H9 (cell line): Measurements from ENCODE around the gene LASP1NB.

Source experiments
- DNase-seq: peaks from one replicate; pipeline ENCODE4 v3.0.0-alpha.2; 2017
- H2AFZ ChIP-seq: one replicate; pipeline ENCODE4 v1.6.1; 2013; ENCODE audit warnings: mild to moderate bottlenecking, low read length, control low read depth, moderate library complexity
- H2AK5ac ChIP-seq: 2 replicates; pipeline ENCODE4 v1.6.1; 2013; ENCODE audit warnings: low read length, control low read depth, mixed read lengths; ENCODE audit not compliant: insufficient read length
- H2BK120ac ChIP-seq: one replicate; pipeline ENCODE4 v1.6.1; 2013; ENCODE audit warnings: low read depth, mild to moderate bottlenecking, low read length, control low read depth, inconsistent platforms; ENCODE audit not compliant: poor library complexity, severe bottlenecking
- H2BK12ac ChIP-seq: 2 replicates; pipeline ENCODE4 v1.6.1; 2013; ENCODE audit warnings: low read length, control low read depth, mixed read lengths, low read depth; ENCODE audit not compliant: insufficient read length
- H2BK15ac ChIP-seq: 2 replicates; pipeline ENCODE4 v1.6.1; 2013; ENCODE audit warnings: low read depth, low read length, control low read depth
- H2BK20ac ChIP-seq: one replicate; pipeline ENCODE4 v1.6.1; 2013; ENCODE audit warnings: low read depth, mild to moderate bottlenecking, low read length, control low read depth, inconsistent platforms; ENCODE audit not compliant: poor library complexity, severe bottlenecking
- H2BK5ac ChIP-seq: 2 replicates; pipeline ENCODE4 v1.6.1; 2013; ENCODE audit warnings: low read length, control low read depth, mixed read lengths; ENCODE audit not compliant: insufficient read length
- H3K14ac ChIP-seq: 2 replicates; pipeline ENCODE4 v1.6.1; 2013; ENCODE audit warnings: low read length, control low read depth; ENCODE audit not compliant: insufficient read depth
- H3K18ac ChIP-seq: 2 replicates; pipeline ENCODE4 v1.6.1; 2013; ENCODE audit warnings: low read depth, mild to moderate bottlenecking, mixed read lengths, low read length, control low read depth; ENCODE audit not compliant: insufficient read length
- H3K23ac ChIP-seq: 2 replicates; pipeline ENCODE4 v1.6.1; 2013; ENCODE audit warnings: low read length, control low read depth, mixed read lengths, low read depth; ENCODE audit not compliant: insufficient read length
- H3K23me2 ChIP-seq: 2 replicates; pipeline ENCODE4 v1.6.1; 2013; ENCODE audit warnings: low read depth, mild to moderate bottlenecking, mixed read lengths, low read length, control low read depth; ENCODE audit not compliant: insufficient read length, poor library complexity, severe bottlenecking
- H3K27ac ChIP-seq: 2 replicates; pipeline ENCODE4 v1.5.1; 2013; ENCODE audit warnings: low read length, control low read depth, mixed read lengths, low read depth; ENCODE audit not compliant: insufficient read length
- H3K27me3 ChIP-seq: 2 replicates; pipeline ENCODE4 v1.6.1; 2013; ENCODE audit warnings: low read length, control low read depth, inconsistent platforms; ENCODE audit not compliant: insufficient read depth
- H3K4ac ChIP-seq: 2 replicates; pipeline ENCODE4 v1.6.1; 2013; ENCODE audit warnings: low read depth, mild to moderate bottlenecking, control low read depth, inconsistent platforms, low read length, moderate library complexity
- H3K4me1 ChIP-seq: 2 replicates; pipeline ENCODE4 v1.6.1; 2013; ENCODE audit warnings: low read length, control low read depth, inconsistent platforms; ENCODE audit not compliant: insufficient read depth
- H3K4me2 ChIP-seq: 2 replicates; pipeline ENCODE4 v1.6.1; 2013; ENCODE audit warnings: low read length, control low read depth, mixed read lengths; ENCODE audit not compliant: insufficient read length, insufficient read depth
- H3K56ac ChIP-seq: 2 replicates; pipeline ENCODE4 v1.6.1; 2013; ENCODE audit warnings: low read depth, mild to moderate bottlenecking, mixed read lengths, low read length, control low read depth; ENCODE audit not compliant: insufficient read length
- H3K79me1 ChIP-seq: 2 replicates; pipeline ENCODE4 v1.6.1; 2013; ENCODE audit warnings: low read depth, mild to moderate bottlenecking, moderate library complexity, low read length, control low read depth, inconsistent platforms; ENCODE audit not compliant: insufficient read depth, poor library complexity, severe bottlenecking
- H3K79me2 ChIP-seq: 2 replicates; pipeline ENCODE4 v1.6.1; 2013; ENCODE audit warnings: low read length, control low read depth, inconsistent platforms; ENCODE audit not compliant: insufficient read depth
- H3K9ac ChIP-seq: 2 replicates; pipeline ENCODE4 v1.6.1; 2013; ENCODE audit warnings: low read length, control low read depth, mixed read lengths; ENCODE audit not compliant: insufficient read length; ENCODE audit errors: extremely low read depth
- H3K9me3 ChIP-seq: one replicate; pipeline ENCODE4 v1.6.1; 2013; ENCODE audit warnings: low read depth, low read length, inconsistent platforms; ENCODE audit not compliant: control insufficient read depth
- H3T11ph ChIP-seq: one replicate; pipeline ENCODE4 v1.6.1; 2013; ENCODE audit warnings: mild to moderate bottlenecking, low read length, control low read depth, inconsistent platforms
- H4K20me1 ChIP-seq: one replicate; pipeline ENCODE4 v1.6.1; 2013; ENCODE audit not compliant: control insufficient read depth, insufficient read length, insufficient read depth
- H4K5ac ChIP-seq: 2 replicates; pipeline ENCODE4 v1.6.1; 2013; ENCODE audit warnings: low read depth, mild to moderate bottlenecking, mixed read lengths, low read length, control low read depth; ENCODE audit not compliant: insufficient read length
- H4K8ac ChIP-seq: replicated peaks from 2 replicates; pipeline ENCODE4 v1.6.1; 2013; ENCODE audit warnings: low read length, control low read depth, mixed read lengths, low read depth; ENCODE audit not compliant: insufficient read length
- H4K91ac ChIP-seq: 2 replicates; pipeline ENCODE4 v1.6.1; 2013; ENCODE audit warnings: low read depth, mild to moderate bottlenecking, moderate library complexity, mixed read lengths, low read length, control low read depth; ENCODE audit not compliant: insufficient read length
- H3K27ac Mint-ChIP-seq, 3 experiments: 2 replicates in 2 of 3; 3 replicates in 1 of 3; pipeline ENCODE4 v1.8.0; 2020 to 2021; ENCODE audit warnings: mixed read lengths in 3 of 3, mild to moderate bottlenecking in 1 of 3, moderate library complexity in 1 of 3
- H3K27me3 Mint-ChIP-seq: 2 replicates; pipeline ENCODE4 v1.8.0; 2021; ENCODE audit warnings: low read depth, mild to moderate bottlenecking, moderate library complexity, mixed read lengths
- H3K36me3 Mint-ChIP-seq, 3 experiments: 2 replicates in 2 of 3; 3 replicates in 1 of 3; pipeline ENCODE4 v1.8.0; 2020 to 2021; ENCODE audit warnings: low read depth in 3 of 3, mixed read lengths in 3 of 3; ENCODE audit not compliant: insufficient read depth in 1 of 3
- H3K4me1 Mint-ChIP-seq, 2 experiments: 2 replicates each; pipeline ENCODE4 v1.8.0; 2020; ENCODE audit warnings: mixed read lengths in 2 of 2
- H3K4me3 Mint-ChIP-seq, 2 experiments: 2 replicates in 1 of 2; 3 replicates in 1 of 2; pipeline ENCODE4 v1.8.0; 2020 to 2021; ENCODE audit warnings: mild to moderate bottlenecking in 2 of 2, mixed read lengths in 2 of 2, moderate library complexity in 1 of 2
- H3K9me3 Mint-ChIP-seq, 2 experiments: 2 replicates in 1 of 2; 3 replicates in 1 of 2; pipeline ENCODE4 v1.8.0; 2020; ENCODE audit warnings: mild to moderate bottlenecking in 2 of 2, mixed read lengths in 2 of 2, moderate library complexity in 1 of 2
- WGBS: extraction: QIAGEN DNeasy Blood & Tissue Kit; methylation state at CpG from one replicate; pipeline ENCODE4 v1.1.7; 2013; ENCODE audit warnings: missing lambda C conversion rate, low lambda C conversion rate, mixed read lengths; ENCODE audit not compliant: insufficient read length; ENCODE audit errors: extremely low coverage; 5-methylcytosine and 5-hydroxymethylcytosine counted together
- TF ChIP-seq, protein P1 (sequence below): fragments of 200-600 bp; sonication (generic); conservative IDR thresholded peaks from 3 replicates; pipeline ENCODE4 v1.8.0; 2021; ENCODE audit warnings: antibody characterized with exemption, mild to moderate bottlenecking

Gene LASP1NB

DNA sequence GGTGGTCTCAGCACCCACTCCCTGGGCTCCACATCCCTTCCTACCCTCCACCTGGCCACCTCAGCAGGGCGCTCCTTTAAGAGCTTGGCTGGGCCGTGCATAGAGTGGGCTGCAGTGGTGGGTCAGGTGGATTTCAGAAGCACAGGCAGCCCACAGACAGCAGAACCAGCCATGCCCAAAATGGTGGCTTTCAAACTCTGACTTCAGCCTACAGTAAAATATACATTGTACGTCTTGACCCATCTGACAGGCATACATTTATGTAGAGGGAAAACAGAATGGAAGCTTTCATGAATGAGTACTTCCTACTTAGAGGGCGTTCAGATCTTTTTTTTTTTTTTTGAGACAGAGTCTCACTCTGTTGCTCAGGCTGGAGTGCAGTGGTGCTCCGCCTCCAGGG lies 26.0 kb upstream of the LASP1NB start:
- Histone ChIP-seq H3K23ac (no peak overlapping the region), H3K14ac (no peak overlapping the region), H3K4me2 (no peak overlapping the region), H4K20me1 (no peaks in the 10 kb centered on the region), H3K27me3 (no peaks in the 10 kb centered on the region), H3K18ac (no peak overlapping the region), H4K91ac (no peak overlapping the region), H3K56ac (no peak overlapping the region), H2BK20ac (no peak overlapping the region), H3T11ph (no peak overlapping the region), H2BK15ac (no peak overlapping the region), H3K23me2 (no peaks in the 10 kb centered on the region), H4K5ac (no peak overlapping the region), H3K9me3 (no peaks in the 10 kb centered on the region), H2BK120ac (no peak overlapping the region), H2AK5ac (no peak overlapping the region), H3K4me1 (no peaks in the 10 kb centered on the region), H3K79me1 (no peaks in the 10 kb centered on the region), H2BK12ac (no peak overlapping the region), H2AFZ (no peak overlapping the region), H4K8ac (no peak overlapping the region), H3K79me2 (no peaks in the 10 kb centered on the region), H3K9ac (no peak overlapping the region), H3K4ac (no peak overlapping the region), H2BK5ac (no peak overlapping the region), H3K27ac (no peak overlapping the region)
- Mint-ChIP-seq H3K27ac (peak overlapping the region in 2 of 3 experiments; percentile 49 to 61; a peak in 2 of 7 replicates), H3K4me3 (no peak overlapping the region), H3K4me1 (peaks cover 15 to 27% of the 10 kb centered on the region in 2 experiments), H3K9me3 (no peaks in the 10 kb centered on the region), H3K36me3 (peaks cover 8 to 45% (median 39%) of the 10 kb centered on the region in 3 experiments; a peak in 6 of 7 replicates), H3K27me3 (no peaks in the 10 kb centered on the region)
- TF ChIP-seq, protein P1, sequence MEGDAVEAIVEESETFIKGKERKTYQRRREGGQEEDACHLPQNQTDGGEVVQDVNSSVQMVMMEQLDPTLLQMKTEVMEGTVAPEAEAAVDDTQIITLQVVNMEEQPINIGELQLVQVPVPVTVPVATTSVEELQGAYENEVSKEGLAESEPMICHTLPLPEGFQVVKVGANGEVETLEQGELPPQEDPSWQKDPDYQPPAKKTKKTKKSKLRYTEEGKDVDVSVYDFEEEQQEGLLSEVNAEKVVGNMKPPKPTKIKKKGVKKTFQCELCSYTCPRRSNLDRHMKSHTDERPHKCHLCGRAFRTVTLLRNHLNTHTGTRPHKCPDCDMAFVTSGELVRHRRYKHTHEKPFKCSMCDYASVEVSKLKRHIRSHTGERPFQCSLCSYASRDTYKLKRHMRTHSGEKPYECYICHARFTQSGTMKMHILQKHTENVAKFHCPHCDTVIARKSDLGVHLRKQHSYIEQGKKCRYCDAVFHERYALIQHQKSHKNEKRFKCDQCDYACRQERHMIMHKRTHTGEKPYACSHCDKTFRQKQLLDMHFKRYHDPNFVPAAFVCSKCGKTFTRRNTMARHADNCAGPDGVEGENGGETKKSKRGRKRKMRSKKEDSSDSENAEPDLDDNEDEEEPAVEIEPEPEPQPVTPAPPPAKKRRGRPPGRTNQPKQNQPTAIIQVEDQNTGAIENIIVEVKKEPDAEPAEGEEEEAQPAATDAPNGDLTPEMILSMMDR: no peak
- DNase-seq: no peak
- no CpG with 5 or more reads among the region's 5 CpGs for WGBS
